Loucy (cell line): Measurements from ENCODE around the gene RNF152.

Source experiments
- EZH2phosphoT487 ChIP-seq: fragments of 200-600 bp; IDR thresholded peaks from 2 replicates; pipeline ENCODE4 v1.6.1; 2018; ENCODE audit warnings: antibody characterized with exemption, mild to moderate bottlenecking, moderate library complexity, borderline replicate concordance
- TF ChIP-seq, protein P1 (sequence below): fragments of 200-600 bp; sonication (generic); conservative IDR thresholded peaks from 2 replicates; pipeline ENCODE4 v1.5.1; 2014; ENCODE audit warnings: mild to moderate bottlenecking, antibody characterized with exemption, low read length

DNA sequence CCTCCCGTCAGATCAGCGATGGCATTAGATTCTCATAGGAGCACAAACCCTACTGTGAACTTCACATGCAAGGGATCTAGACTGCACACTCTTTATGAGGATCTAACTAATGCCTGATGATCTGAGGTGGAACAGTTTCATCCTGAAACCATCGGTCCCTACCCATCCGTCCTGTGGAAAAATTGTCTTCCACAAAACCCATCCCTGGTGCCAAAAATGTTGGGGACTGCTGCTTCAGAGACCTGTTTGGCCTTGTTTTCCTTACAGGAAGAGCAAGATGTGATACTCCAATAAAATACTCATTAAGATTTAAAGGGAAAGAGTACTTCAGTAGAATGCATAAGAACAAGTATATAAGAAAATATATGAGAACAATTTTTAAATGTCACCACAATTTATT lies 71.1 kb downstream of the RNF152 start:
- TF ChIP-seq, protein P1, sequence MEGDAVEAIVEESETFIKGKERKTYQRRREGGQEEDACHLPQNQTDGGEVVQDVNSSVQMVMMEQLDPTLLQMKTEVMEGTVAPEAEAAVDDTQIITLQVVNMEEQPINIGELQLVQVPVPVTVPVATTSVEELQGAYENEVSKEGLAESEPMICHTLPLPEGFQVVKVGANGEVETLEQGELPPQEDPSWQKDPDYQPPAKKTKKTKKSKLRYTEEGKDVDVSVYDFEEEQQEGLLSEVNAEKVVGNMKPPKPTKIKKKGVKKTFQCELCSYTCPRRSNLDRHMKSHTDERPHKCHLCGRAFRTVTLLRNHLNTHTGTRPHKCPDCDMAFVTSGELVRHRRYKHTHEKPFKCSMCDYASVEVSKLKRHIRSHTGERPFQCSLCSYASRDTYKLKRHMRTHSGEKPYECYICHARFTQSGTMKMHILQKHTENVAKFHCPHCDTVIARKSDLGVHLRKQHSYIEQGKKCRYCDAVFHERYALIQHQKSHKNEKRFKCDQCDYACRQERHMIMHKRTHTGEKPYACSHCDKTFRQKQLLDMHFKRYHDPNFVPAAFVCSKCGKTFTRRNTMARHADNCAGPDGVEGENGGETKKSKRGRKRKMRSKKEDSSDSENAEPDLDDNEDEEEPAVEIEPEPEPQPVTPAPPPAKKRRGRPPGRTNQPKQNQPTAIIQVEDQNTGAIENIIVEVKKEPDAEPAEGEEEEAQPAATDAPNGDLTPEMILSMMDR: no peak
- no peak for TF ChIP-seq EZH2phosphoT487
